Mucosa of stomach (tissue), 1 donor: ENCODE data around the gene EHHADH.
A peak's percentile ranks its signal among the peaks of the same experiment; 100 is the strongest.
"Not testable (repeated sequence)": the region's sequence is repeated elsewhere in the genome, so short reads cannot be mapped to it uniquely, and the experiment has no call there.

Experiments
- H3K27me3 ChIP-seq: one replicate; pipeline ENCODE4 v1.7.0; 2013; ENCODE audit warnings: mild to moderate bottlenecking, low read length; ENCODE audit not compliant: control insufficient read depth, insufficient read depth
- H3K36me3 ChIP-seq: one replicate; pipeline ENCODE4 v1.7.0; 2013; ENCODE audit warnings: low read length; ENCODE audit not compliant: control insufficient read depth, insufficient read depth
- H3K4me1 ChIP-seq: one replicate; pipeline ENCODE4 v1.7.0; 2013; ENCODE audit warnings: mild to moderate bottlenecking, low read length; ENCODE audit not compliant: control insufficient read depth, insufficient read depth
- H3K4me3 ChIP-seq: one replicate; pipeline ENCODE4 v1.7.0; 2013; ENCODE audit warnings: low read length
- H3K9ac ChIP-seq: one replicate; pipeline ENCODE4 v1.7.0; 2013; ENCODE audit warnings: mild to moderate bottlenecking, low read length, moderate library complexity
- H3K9me3 ChIP-seq: one replicate; pipeline ENCODE4 v1.7.0; 2013; ENCODE audit warnings: mild to moderate bottlenecking, low read length, moderate library complexity; ENCODE audit not compliant: control insufficient read depth
- donor health status: Pancreatic carcinoma.

Gene EHHADH

GRCh38 chr3:185253645-185254410, at the start of gene EHHADH:
TSS of gene EHHADH (minus strand) at chr3:185254049. CDS start at chr3:185254022, 27 bp downstream.
- Histone ChIP-seq H3K36me3 (no peaks in the 10 kb centered on the region), H3K27me3 (no peaks in the 10 kb centered on the region), H3K4me3 (peak within 1 kb of the TSS; percentile 5), H3K9ac (peak within 1 kb of the TSS; percentile 54), H3K4me1 (no peaks in the 10 kb centered on the region), H3K9me3 (no peaks in the 10 kb centered on the region)

GRCh38 chr3:185299918-185300426, 46.1 kb upstream of the EHHADH start:
- H3K9me3 ChIP-seq, H3K4me1 ChIP-seq: not testable (repeated sequence)

GRCh38 chr3:185297867-185298266, 44.0 kb upstream of the EHHADH start:
- Histone ChIP-seq H3K9me3 (no peaks in the 10 kb centered on the region), H3K9ac (no peak overlapping the region), H3K27me3 (no peaks in the 10 kb centered on the region), H3K4me1 (no peaks in the 10 kb centered on the region), H3K36me3 (no peaks in the 10 kb centered on the region), H3K4me3 (no peak overlapping the region)

More at GRCh38 chr3:185299918-185300426, 46.1 kb upstream of the EHHADH start:
- not testable (repeated sequence) for H3K4me3 ChIP-seq, H3K9ac ChIP-seq, H3K27me3 ChIP-seq, H3K36me3 ChIP-seq

GRCh38 chr3:185292238-185292637, 38.4 kb upstream of the EHHADH start:
- Histone ChIP-seq H3K36me3 (no peaks in the 10 kb centered on the region), H3K4me3 (no peak overlapping the region), H3K9ac (no peak overlapping the region), H3K27me3 (no peaks in the 10 kb centered on the region), H3K4me1 (no peaks in the 10 kb centered on the region), H3K9me3 (no peaks in the 10 kb centered on the region)

GRCh38 chr3:185290266-185290665, 36.4 kb upstream of the EHHADH start:
- H3K4me1 ChIP-seq, result no peaks in the 10 kb centered on the region
- no peaks in the 10 kb centered on the region for H3K36me3 ChIP-seq
- H3K9ac ChIP-seq, result no peak overlapping the region
- H3K27me3 ChIP-seq, result no peaks in the 10 kb centered on the region
- H3K9me3 ChIP-seq, result no peaks in the 10 kb centered on the region
- H3K4me3 ChIP-seq, result no peak overlapping the region

- no peaks in the 10 kb centered on the region for H3K36me3 ChIP-seq
- H3K4me1 ChIP-seq, result peaks cover 8% of the 10 kb centered on the region
- H3K9ac ChIP-seq, result peak overlapping the region; percentile 77
- peak overlapping the region; percentile 91 for H3K4me3 ChIP-seq
- H3K9me3 ChIP-seq, result no peaks in the 10 kb centered on the region
- H3K27me3 ChIP-seq, result no peaks in the 10 kb centered on the region
Observed at GRCh38 chr3:185283374-185283935, 29.6 kb upstream of the EHHADH start.

- Histone ChIP-seq H3K27me3 (no peaks in the 10 kb centered on the region), H3K9me3 (no peaks in the 10 kb centered on the region), H3K4me1 (peaks cover 8% of the 10 kb centered on the region), H3K36me3 (no peaks in the 10 kb centered on the region), H3K9ac (peak overlapping the region; percentile 77), H3K4me3 (peak overlapping the region; percentile 91)
Observed at GRCh38 chr3:185282696-185283373, 29.0 kb upstream of the EHHADH start.

GRCh38 chr3:185280572-185281365, 26.9 kb upstream of the EHHADH start:
- Histone ChIP-seq H3K4me1 (peaks cover 8% of the 10 kb centered on the region), H3K9ac (no peak overlapping the region), H3K27me3 (no peaks in the 10 kb centered on the region), H3K9me3 (no peaks in the 10 kb centered on the region), H3K4me3 (no peak overlapping the region), H3K36me3 (no peaks in the 10 kb centered on the region)

- Histone ChIP-seq H3K4me3 (no peak overlapping the region), H3K9ac (no peak overlapping the region), H3K4me1 (peaks cover 8% of the 10 kb centered on the region), H3K9me3 (no peaks in the 10 kb centered on the region), H3K36me3 (no peaks in the 10 kb centered on the region), H3K27me3 (no peaks in the 10 kb centered on the region)
Observed at GRCh38 chr3:185279587-185280138, 25.8 kb upstream of the EHHADH start.

- Histone ChIP-seq H3K9me3 (no peaks in the 10 kb centered on the region), H3K4me3 (no peak overlapping the region), H3K4me1 (no peaks in the 10 kb centered on the region), H3K27me3 (no peaks in the 10 kb centered on the region), H3K36me3 (no peaks in the 10 kb centered on the region), H3K9ac (no peak overlapping the region)
Observed at GRCh38 chr3:185276415-185276814, 22.6 kb upstream of the EHHADH start.

GRCh38 chr3:185272033-185272432, 18.2 kb upstream of the EHHADH start:
- no peak overlapping the region for H3K4me3 ChIP-seq
- H3K9ac ChIP-seq, result no peak overlapping the region
- H3K9me3 ChIP-seq, result no peaks in the 10 kb centered on the region
- no peaks in the 10 kb centered on the region for H3K36me3 ChIP-seq
- H3K27me3 ChIP-seq, result no peaks in the 10 kb centered on the region
- peaks cover 16% of the 10 kb centered on the region for H3K4me1 ChIP-seq
